Heart left ventricle (tissue), 13 donors: ENCODE results near the gene AKAP13.

Experiments used
- CTCF ChIP-seq, 12 donors: fragments of 200-600 bp; sonication (generic) in 4 of 12; IDR thresholded peaks; one replicate each; pipeline versions ENCODE4 v1.5.0 to v1.8.0; 2018 to 2022; ENCODE audit warnings: antibody characterized with exemption in 12 of 12, mild to moderate bottlenecking in 5 of 12
- POLR2A ChIP-seq, 2 donors: fragments of 450-650 bp; IDR thresholded peaks; one replicate each; pipeline ENCODE4 v1.6.1; 2017; ENCODE audit warnings: antibody characterized with exemption in 2 of 2, mild to moderate bottlenecking in 2 of 2, moderate library complexity in 2 of 2
- donor health status: ischemic (EF 13 %, LVEDD 7.1; RV severe dilation, severe dysfunction).
- donor health status: DM: no; HTN: yes; CAD: no.
- donor health status: DM: no; HTN: no; CAD: no.
- donor health status: ischemic (EF 25% LVEDD 6.9; RV normal size, moderate dysfunction).
- donor health status: ischemic (EF 25% LVEDD 5.7; RV mildly dilated, moderate dysfunction).
- donor health status: ischemic (EF 35%, LVEDD 5.7; RV mildly dilated, moderate dysfunction).
- donor health status: nonischemic (EF 11% LVEDD 7.7; RV severe dilation, severe dysfunction).
- donor health status: DM: yes; HTN: yes; CAD: no.
- donor health status: PGD.
- donor health status: ischemic (EF 29% LVEDD 5.4; RV normal size, mild dysfunction).
- donor health status: nonischemic (EF 23%, LVEDD 6.1; RV moderate dilation, normal function).

- TF ChIP-seq POLR2A (IDR thresholded peaks at IDR 0.05) (no peak), CTCF (IDR thresholded peaks at IDR 0.05) (no peak)
Observed at GRCh38 chr15:85751291-85752123, 371.1 kb downstream of the AKAP13 start.
